RWPE1 (cell line): ENCODE measurements around the gene BTBD9.

Source experiments
- CTCF ChIA-PET: fragments of 350-600 bp; sonication (Branson Sonifier 250); formaldehyde crosslinking; extraction: SDS; loops from one replicate; lab custom pipeline; 2021; lab: Yijun Ruan, JAX
- POLR2A ChIA-PET: fragments of 400-600 bp; formaldehyde crosslinking; extraction: SDS; loops from one replicate; lab custom pipeline; 2020; ENCODE audit warnings: antibody characterized with exemption; ENCODE audit not compliant: low non-redundant PET; lab: Yijun Ruan, JAX
- DNase-seq: peaks from one replicate; pipeline ENCODE4 v3.0.0; 2012; ENCODE audit warnings: low spot score
- H3K27ac ChIP-seq: fragments of 450-650 bp; 2 replicates; pipeline ENCODE4 v1.5.1; 2017
- TF ChIP-seq, protein P1 (sequence below): fragments of 450-650 bp; conservative IDR thresholded peaks from 2 replicates; pipeline ENCODE4 v1.5.1; 2017; ENCODE audit warnings: low read depth, mild to moderate bottlenecking

The BTBD9 gene

DNA sequence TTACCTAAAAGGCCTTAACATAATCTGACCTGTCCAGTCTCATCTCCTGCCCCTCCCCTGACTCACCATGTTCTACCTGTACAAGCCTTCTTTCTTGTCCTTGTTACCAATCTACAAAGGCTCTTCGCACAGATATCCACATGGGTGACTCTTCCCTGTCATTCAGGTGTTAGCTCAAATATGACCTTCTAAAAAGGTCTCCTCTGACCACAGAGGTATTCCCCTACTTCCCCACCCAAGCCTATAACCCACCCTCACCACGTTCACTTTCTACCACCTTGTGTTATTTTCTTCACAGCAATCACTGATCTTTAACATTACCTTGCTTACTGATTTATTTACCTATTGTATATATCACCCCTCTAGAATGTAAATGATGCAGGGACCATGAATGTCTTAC is 96.7 kb downstream of the BTBD9 start:
- DNase-seq: no peak
- TF ChIP-seq, protein P1, sequence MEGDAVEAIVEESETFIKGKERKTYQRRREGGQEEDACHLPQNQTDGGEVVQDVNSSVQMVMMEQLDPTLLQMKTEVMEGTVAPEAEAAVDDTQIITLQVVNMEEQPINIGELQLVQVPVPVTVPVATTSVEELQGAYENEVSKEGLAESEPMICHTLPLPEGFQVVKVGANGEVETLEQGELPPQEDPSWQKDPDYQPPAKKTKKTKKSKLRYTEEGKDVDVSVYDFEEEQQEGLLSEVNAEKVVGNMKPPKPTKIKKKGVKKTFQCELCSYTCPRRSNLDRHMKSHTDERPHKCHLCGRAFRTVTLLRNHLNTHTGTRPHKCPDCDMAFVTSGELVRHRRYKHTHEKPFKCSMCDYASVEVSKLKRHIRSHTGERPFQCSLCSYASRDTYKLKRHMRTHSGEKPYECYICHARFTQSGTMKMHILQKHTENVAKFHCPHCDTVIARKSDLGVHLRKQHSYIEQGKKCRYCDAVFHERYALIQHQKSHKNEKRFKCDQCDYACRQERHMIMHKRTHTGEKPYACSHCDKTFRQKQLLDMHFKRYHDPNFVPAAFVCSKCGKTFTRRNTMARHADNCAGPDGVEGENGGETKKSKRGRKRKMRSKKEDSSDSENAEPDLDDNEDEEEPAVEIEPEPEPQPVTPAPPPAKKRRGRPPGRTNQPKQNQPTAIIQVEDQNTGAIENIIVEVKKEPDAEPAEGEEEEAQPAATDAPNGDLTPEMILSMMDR: no peak
- CTCF ChIA-PET: no interaction called here
- no peak overlapping the region for H3K27ac ChIP-seq
- POLR2A ChIA-PET: no interaction called here

DNA sequence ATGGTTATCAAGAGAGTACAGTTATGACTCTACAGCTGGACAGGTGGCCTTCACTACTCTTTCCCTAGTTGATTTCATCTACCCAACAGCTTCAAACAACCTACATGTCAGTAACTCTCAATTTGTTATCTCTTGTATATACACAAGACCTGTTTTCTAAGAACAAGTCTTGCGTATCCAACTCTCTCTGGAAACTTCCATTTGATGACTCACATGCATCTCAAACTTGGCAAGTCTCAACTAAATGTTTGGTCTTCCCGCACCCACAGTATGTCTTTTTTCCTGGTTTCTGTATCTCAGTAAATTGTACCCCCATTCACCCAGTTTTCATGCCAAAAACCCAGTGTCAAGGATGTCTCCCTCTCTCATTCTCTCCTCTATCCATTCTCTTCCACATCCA is 97.7 kb downstream of the BTBD9 start:
- ChIA-PET CTCF (no interaction called here), POLR2A (no interaction called here)
- no peak for DNase-seq
- TF ChIP-seq, protein P1: no peak
- no peak overlapping the region for H3K27ac ChIP-seq

DNA sequence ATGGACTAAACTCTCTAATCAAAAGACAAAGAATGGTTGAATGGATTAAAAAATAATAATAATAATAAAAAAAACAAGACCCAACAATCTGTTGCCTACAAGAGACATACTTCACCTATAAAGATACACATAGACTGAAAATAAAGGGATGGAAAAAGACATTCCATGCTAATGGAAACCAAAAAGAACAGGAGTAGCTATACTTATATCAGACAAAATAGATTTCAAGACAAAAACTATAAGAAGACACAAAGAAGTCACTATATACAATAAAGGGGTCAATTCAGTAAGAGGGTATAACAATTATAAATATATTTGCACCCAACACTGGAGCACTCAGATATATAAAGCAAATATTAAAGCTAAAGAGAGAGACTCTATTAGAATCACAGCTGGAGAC is 106.7 kb downstream of the BTBD9 start:
- TF ChIP-seq, protein P1: no peak
- ChIA-PET CTCF (no interaction called here), POLR2A (no interaction called here)
- H3K27ac ChIP-seq: no peak overlapping the region
- DNase-seq: no peak

DNA sequence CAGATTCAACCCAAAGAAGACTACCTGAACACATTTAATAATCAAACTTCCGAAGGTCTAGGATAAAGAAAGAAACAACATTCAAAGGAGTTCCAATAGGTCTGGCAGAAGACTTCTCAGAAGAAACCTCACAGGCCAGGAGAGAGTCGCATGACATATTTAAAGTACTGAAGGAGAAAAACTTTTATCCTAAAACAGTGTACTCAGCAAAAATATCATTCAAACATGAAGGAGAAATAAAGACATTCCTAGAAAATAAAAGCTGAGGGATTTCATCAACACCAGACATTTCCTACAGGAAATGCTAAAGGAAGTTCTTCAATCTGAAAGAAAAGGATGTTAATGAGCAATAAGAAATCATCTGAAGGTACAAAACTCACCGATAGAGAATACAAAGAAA is 108.6 kb downstream of the BTBD9 start:
- CTCF ChIA-PET: no interaction called here
- no peak for DNase-seq
- H3K27ac ChIP-seq: no peak overlapping the region
- POLR2A ChIA-PET: no interaction called here
- TF ChIP-seq, protein P1: no peak

DNA sequence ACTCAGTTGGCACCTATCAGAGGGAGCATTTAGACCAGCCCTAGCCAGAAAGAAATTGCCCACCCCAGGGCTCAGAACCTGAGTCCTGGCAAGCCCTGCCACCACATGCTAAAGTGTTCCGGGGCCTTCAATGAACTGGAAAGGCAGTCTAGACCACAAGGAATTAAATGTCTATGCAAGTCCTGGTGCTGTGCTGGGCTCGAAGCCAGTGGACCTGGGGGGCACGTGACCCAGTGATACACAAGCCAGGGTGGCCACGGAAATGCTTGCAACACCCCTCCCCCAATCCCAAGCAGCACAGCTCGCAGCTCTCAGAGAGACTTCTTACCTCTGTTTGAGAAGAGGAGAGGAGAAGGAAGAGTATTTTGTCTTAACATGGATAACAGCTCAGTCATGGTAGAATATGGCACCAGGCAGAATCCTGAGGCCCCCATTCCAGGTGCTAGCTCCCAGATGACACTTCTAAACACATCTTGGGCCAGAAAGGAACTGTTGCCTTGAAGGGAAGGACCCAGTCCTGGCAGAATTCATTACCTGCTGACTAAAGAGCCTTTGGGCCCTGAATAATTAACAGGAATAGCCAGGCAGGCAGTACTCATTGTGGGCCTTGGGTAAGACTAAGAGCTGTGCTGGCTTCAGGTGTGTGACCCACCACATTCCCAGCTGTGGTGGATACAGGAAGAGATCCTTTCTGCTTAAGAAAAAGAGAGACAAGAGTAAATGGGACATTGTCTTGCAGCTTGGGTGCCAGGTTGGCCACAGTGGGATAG is 111.3 kb downstream of the BTBD9 start:
- DNase-seq: no peak
- POLR2A ChIA-PET: no interaction called here
- TF ChIP-seq, protein P1: no peak

DNA sequence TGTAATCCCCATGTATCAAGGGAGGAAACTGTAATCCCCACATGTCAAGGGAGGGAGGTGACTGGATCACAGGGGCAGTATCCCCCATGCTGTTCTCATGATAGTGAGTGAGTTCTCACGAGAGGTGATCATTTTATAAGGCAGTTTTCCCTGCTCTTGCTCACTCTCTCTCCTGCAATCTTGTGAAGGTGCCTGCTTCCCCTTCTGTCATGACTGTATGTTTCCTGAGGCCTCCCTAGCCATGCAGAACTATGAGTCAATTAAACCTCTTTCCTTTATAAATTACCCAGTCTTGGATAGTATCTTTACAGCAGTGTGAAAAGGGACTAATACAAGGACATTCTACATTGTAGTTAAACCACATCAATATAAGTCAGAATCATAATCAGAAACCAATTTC is 112.4 kb downstream of the BTBD9 start:
- CTCF ChIA-PET: no interaction called here

More for the DNA sequence above, 111.3 kb downstream of the BTBD9 start:
- H3K27ac ChIP-seq: no peak overlapping the region
- CTCF ChIA-PET: no interaction called here

More for the DNA sequence above, 112.4 kb downstream of the BTBD9 start:
- no peak overlapping the region for H3K27ac ChIP-seq
- POLR2A ChIA-PET: no interaction called here
- no peak for DNase-seq
- TF ChIP-seq, protein P1: no peak
